ENCODE measurements around the gene SLC35E3. TPM values are rescaled to one million over a fixed set of nuclear protein-coding genes. Genes with fewer than 3 reads are reported as not detected.

SLC35E3 gene
- total RNA-seq, 2 experiments from 2014 or later: 26.6 to 39.1 TPM

DNA sequence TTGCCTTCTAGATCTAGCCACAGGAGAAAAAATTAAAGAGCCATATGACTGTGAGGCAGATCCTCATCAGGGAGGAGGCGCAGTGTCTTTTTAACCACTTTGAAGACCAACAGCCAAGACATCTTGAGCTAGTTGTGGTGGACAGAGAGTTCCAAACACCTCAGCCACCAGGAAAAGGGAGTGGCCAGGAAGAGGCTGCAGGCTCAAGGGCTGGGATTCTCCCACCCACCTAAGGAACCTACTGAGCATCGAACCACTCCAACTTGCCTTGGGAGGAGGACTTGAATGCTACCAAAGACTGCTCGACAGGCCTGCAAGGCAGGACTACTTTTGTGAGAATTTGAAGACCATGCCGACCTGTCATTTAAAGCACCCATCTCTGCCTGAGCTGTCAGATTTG lies 47.5 kb downstream of the SLC35E3 start:
- H3K79me2 ChIP-seq (ENCODE audit: insufficient read depth, low read depth, low read length): no peaks in the 10 kb centered on the region
- H3K9me3 ChIP-seq (ENCODE audit: low read length): no peaks in the 10 kb centered on the region
- POLR2A ChIA-PET: interaction anchor here (0.6 to 4.8 kb wide), 9 partner anchors 9 to 47 kb away, joined by 3 to 28 read pairs (median 4); partner anchors contain the start of gene MDM2
- no peak overlapping the region for H3K4me3 ChIP-seq (ENCODE audit: low read depth, low read length, poor library complexity, severe bottlenecking)
- H2AFZ ChIP-seq (ENCODE audit: low read length): peak overlapping the region; percentile 19; the same call in 1 of the 2 replicates
- H3K27ac ChIP-seq (ENCODE audit: low read depth, low read length, poor library complexity, severe bottlenecking): peak overlapping the region; percentile 76
- no peaks in the 10 kb centered on the region for H4K20me1 ChIP-seq (ENCODE audit: insufficient read depth, low read length)
- no peaks in the 10 kb centered on the region for H3K9me2 ChIP-seq (ENCODE audit: insufficient read depth, low read length)
- peaks cover 62% of the 10 kb centered on the region for H3K4me1 ChIP-seq (ENCODE audit: insufficient read depth, low read length, poor library complexity, severe bottlenecking)
- no TSS peak for BruUV-seq (replicated peaks)
- intact Hi-C loops (cut with micrococcal nuclease; ENCODE audit: unreplicated experiment): no loop called here
- H3K36me3 ChIP-seq (ENCODE audit: insufficient read depth, low read length): no peaks in the 10 kb centered on the region; the same call in 1 of the 2 replicates
- DNase-seq (ENCODE audit: low spot score): no peak
- peak overlapping the region; percentile 43 for H3K4me2 ChIP-seq (ENCODE audit: low read length)
- CTCF ChIA-PET (ENCODE audit: unreplicated experiment): interaction anchor here (0.7 kb wide), 1 partner anchor 20 kb away, joined by 3 read pairs; no protein-coding TSS in a partner anchor
- TF ChIP-seq, protein P1, sequence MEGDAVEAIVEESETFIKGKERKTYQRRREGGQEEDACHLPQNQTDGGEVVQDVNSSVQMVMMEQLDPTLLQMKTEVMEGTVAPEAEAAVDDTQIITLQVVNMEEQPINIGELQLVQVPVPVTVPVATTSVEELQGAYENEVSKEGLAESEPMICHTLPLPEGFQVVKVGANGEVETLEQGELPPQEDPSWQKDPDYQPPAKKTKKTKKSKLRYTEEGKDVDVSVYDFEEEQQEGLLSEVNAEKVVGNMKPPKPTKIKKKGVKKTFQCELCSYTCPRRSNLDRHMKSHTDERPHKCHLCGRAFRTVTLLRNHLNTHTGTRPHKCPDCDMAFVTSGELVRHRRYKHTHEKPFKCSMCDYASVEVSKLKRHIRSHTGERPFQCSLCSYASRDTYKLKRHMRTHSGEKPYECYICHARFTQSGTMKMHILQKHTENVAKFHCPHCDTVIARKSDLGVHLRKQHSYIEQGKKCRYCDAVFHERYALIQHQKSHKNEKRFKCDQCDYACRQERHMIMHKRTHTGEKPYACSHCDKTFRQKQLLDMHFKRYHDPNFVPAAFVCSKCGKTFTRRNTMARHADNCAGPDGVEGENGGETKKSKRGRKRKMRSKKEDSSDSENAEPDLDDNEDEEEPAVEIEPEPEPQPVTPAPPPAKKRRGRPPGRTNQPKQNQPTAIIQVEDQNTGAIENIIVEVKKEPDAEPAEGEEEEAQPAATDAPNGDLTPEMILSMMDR (conservative IDR thresholded peaks at IDR 0.05; ENCODE audit: low read length): no peak
- no peak for TF ChIP-seq EZH2phosphoT487 (IDR thresholded peaks at IDR 0.05; ENCODE audit: borderline replicate concordance, low read depth, low read length)

DNA sequence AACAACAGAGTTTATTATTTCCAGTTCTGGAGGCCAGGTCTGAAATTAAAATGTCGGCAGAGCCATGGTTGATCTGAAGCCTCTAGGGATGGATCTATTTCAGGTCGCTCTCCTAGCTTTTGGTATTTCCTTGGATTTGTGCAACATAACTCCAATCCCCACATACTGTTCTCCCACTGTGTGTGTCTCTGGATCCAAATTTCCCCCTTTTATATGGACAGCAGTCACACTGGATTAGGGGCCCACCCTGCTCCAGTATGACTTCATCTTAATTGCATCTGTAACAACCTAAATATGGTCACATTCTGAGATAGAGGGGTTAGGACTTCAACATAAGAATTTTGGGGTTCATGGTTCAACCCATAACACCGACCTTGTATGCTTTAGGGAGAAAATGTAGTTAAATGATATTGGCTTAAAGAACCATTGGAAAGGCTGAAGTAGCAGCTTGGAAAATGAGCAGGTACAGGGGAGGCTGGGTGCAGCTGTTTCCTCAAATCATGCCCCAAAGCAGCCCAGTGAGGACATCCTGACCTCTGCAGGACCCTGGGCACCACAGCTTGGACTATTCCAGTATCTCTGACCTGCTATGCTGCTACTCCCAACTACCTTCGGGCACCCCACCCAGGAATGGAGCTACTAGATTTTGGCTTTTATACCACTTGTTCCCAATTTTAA lies 48.1 kb downstream of the SLC35E3 start:
- DNase-seq (ENCODE audit: low spot score): no peak
- Histone ChIP-seq H3K27ac (ENCODE audit: low read depth, low read length, poor library complexity, severe bottlenecking) (peak overlapping the region; percentile 76), H3K36me3 (ENCODE audit: insufficient read depth, low read length) (peaks cover 4% of the 10 kb centered on the region; the same call in 1 of the 2 replicates), H3K4me1 (ENCODE audit: insufficient read depth, low read length, poor library complexity, severe bottlenecking) (peaks cover 55% of the 10 kb centered on the region), H3K9me2 (ENCODE audit: insufficient read depth, low read length) (no peaks in the 10 kb centered on the region), H4K20me1 (ENCODE audit: insufficient read depth, low read length) (no peaks in the 10 kb centered on the region), H3K79me2 (ENCODE audit: insufficient read depth, low read depth, low read length) (no peaks in the 10 kb centered on the region), H3K4me3 (ENCODE audit: low read depth, low read length, poor library complexity, severe bottlenecking) (no peak overlapping the region), H3K9me3 (ENCODE audit: low read length) (no peaks in the 10 kb centered on the region), H2AFZ (ENCODE audit: low read length) (peak overlapping the region; percentile 19; the same call in 1 of the 2 replicates), H3K4me2 (ENCODE audit: low read length) (peak overlapping the region; percentile 43)
- no TSS peak for BruUV-seq (replicated peaks)
- TF ChIP-seq, protein P1 (conservative IDR thresholded peaks at IDR 0.05; ENCODE audit: low read length): no peak
- TF ChIP-seq EZH2phosphoT487 (IDR thresholded peaks at IDR 0.05; ENCODE audit: borderline replicate concordance, low read depth, low read length): no peak
- ChIA-PET POLR2A (interaction anchor here (0.6 to 4.8 kb wide), 8 partner anchors 8 to 48 kb away, joined by 3 to 28 read pairs (median 6); partner anchors contain the start of gene MDM2), CTCF (ENCODE audit: unreplicated experiment) (interaction anchor here (0.7 kb wide), 1 partner anchor 20 kb away, joined by 3 read pairs; no protein-coding TSS in a partner anchor)
- intact Hi-C loops (cut with micrococcal nuclease; ENCODE audit: unreplicated experiment): no loop called here
